Body of pancreas (tissue), 4 donors: ENCODE data around the gene PDE11A. TPM values are rescaled to one million over a fixed set of nuclear protein-coding genes. Genes with fewer than 3 reads are reported as not detected.

ENCODE experiments used
- ATAC-seq: fragments of 150-250 bp; one replicate; pipeline ENCODE4 v1.9.1; 2016
- DNase-seq, 4 donors: peaks; one replicate each; pipeline ENCODE4 v3.0.0-alpha.2; 2019
- H3K27ac ChIP-seq, 4 donors: fragments of 200-600 bp; sonication (generic); 1 replicate in 3 of 4; 2 replicates in 1 of 4; pipeline versions ENCODE4 v1.5.1 to v1.6.1; 2016 to 2019; ENCODE audit warnings: mild to moderate bottlenecking in 1 of 4, mixed read lengths in 1 of 4, moderate library complexity in 1 of 4
- H3K27me3 ChIP-seq, 2 donors: fragments of 200-600 bp; sonication (generic); one replicate each; pipeline ENCODE4 v1.6.0; 2016; ENCODE audit warnings: mild to moderate bottlenecking in 1 of 2
- H3K36me3 ChIP-seq, 2 donors: fragments of 200-600 bp; sonication (generic); replicated peaks in 1 of 2; 2 replicates each; pipeline ENCODE4 v1.5.1; 2016; ENCODE audit warnings: low read depth in 2 of 2; ENCODE audit not compliant: insufficient read depth in 1 of 2
- H3K4me1 ChIP-seq: fragments of 200-600 bp; sonication (generic); one replicate; pipeline ENCODE4 v1.6.0; 2016
- H3K4me3 ChIP-seq, 2 donors: fragments of 200-600 bp; sonication (generic); 1 replicate in 1 of 2; 2 replicates in 1 of 2; pipeline ENCODE4 v1.5.1; 2016 to 2019
- H3K9me3 ChIP-seq, 3 donors: fragments of 200-600 bp; sonication (generic); 1 replicate in 2 of 3; 2 replicates in 1 of 3; pipeline ENCODE4 v1.5.1; 2016
- POLR2A ChIP-seq, 3 donors: fragments of 450-650 bp; IDR thresholded peaks; one replicate each; pipeline ENCODE4 v1.6.1; 2016; ENCODE audit warnings: antibody characterized with exemption in 3 of 3, mild to moderate bottlenecking in 2 of 3
- WGBS, 2 donors: methylation state at CpG; one replicate each; pipeline ENCODE4 v1.1.5; 2017; 5-methylcytosine and 5-hydroxymethylcytosine counted together
- intact Hi-C: fragments of 100-400 bp; cut with DNase I; formaldehyde crosslinking; loops from one replicate; pipeline ENCODE4 v1.15.1; 2023
- total RNA-seq, 2 donors: library from RNA; depleted of rRNA; stranded (reverse); fragments of >200 nt; gene quantifications; one replicate each; pipeline ENCODE4 v1.1.0, GENCODE V29; 2016
- TF ChIP-seq, protein P1 (sequence below), 7 experiments: fragments of 450-650 bp in 4 of 7; fragments of 200-600 bp in 3 of 7; sonication (generic) in 3 of 7; IDR thresholded peaks; one replicate each; pipeline ENCODE4 v1.5.1; 2016 to 2019; ENCODE audit warnings: antibody characterized with exemption in 7 of 7

PDE11A gene
- total RNA-seq, 2 donors from 2014 or later, result 2.6 to 4.0 TPM

DNA sequence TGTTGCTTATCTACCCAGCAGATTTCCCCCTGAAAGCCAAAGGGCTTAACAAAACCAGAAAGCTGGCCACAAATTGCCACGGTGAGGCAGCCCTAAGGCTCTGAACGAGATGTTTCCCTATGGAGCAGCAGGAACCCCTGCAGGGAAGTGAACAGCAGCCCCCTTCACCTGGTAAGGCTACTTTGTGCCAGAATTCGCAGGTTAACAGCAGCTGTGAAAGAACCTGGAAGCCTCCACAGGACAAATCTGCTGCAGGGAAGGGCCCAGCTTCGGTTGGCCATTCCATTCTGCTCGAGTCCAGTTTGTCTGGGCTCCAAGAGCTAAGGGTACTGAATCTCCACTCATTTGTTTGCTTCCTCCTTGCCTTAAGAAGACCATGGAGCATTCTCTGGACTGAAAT lies 175.3 kb downstream of the PDE11A start:
- no peak overlapping the region for H3K27ac ChIP-seq
- ATAC-seq (no peak), DNase-seq (no peak)
- TF ChIP-seq POLR2A (IDR thresholded peaks at IDR 0.05), result no peak
- TF ChIP-seq, protein P1, sequence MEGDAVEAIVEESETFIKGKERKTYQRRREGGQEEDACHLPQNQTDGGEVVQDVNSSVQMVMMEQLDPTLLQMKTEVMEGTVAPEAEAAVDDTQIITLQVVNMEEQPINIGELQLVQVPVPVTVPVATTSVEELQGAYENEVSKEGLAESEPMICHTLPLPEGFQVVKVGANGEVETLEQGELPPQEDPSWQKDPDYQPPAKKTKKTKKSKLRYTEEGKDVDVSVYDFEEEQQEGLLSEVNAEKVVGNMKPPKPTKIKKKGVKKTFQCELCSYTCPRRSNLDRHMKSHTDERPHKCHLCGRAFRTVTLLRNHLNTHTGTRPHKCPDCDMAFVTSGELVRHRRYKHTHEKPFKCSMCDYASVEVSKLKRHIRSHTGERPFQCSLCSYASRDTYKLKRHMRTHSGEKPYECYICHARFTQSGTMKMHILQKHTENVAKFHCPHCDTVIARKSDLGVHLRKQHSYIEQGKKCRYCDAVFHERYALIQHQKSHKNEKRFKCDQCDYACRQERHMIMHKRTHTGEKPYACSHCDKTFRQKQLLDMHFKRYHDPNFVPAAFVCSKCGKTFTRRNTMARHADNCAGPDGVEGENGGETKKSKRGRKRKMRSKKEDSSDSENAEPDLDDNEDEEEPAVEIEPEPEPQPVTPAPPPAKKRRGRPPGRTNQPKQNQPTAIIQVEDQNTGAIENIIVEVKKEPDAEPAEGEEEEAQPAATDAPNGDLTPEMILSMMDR (IDR thresholded peaks at IDR 0.05), result no peak
- H3K36me3 ChIP-seq, result no peaks in the 10 kb centered on the region
- intact Hi-C loops, result no loop called here
- H3K4me3 ChIP-seq, result no peak overlapping the region
- H3K9me3 ChIP-seq, result no peaks in the 10 kb centered on the region
- H3K4me1 ChIP-seq, result no peaks in the 10 kb centered on the region
- WGBS, 2 donors, result 75 to 94% methylated on average over 5 of the region's 5 CpGs
- no peaks in the 10 kb centered on the region for H3K27me3 ChIP-seq

DNA sequence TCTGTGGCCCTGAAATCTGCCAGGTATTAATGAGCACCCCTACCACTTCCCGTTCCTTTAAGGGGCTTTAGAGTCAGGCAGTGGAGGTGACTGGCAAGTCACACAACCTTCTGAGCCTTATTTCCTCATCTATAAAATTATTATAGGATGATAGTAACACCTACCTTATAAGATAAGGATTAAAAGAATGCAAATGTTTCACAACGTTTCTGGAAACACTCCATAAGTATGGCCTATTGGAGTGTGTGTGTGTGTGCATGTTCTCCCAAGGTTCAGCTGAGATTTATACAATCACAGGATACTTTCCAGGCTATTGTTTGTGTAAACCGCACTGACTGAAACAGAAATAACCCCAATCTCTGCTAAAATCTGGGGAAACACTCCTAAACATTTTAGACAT lies 176.0 kb downstream of the PDE11A start:
- Histone ChIP-seq H3K9me3 (no peaks in the 10 kb centered on the region), H3K27ac (no peak overlapping the region), H3K27me3 (no peaks in the 10 kb centered on the region), H3K4me3 (no peak overlapping the region), H3K4me1 (no peaks in the 10 kb centered on the region), H3K36me3 (no peaks in the 10 kb centered on the region)
- intact Hi-C loops, result no loop called here
- DNase-seq (no peak), ATAC-seq (no peak)
- 51 to 61% methylated on average over 3 of the region's 3 CpGs for WGBS, 2 donors
- TF ChIP-seq, protein P1 (IDR thresholded peaks at IDR 0.05), result no peak
- no peak for TF ChIP-seq POLR2A (IDR thresholded peaks at IDR 0.05)

DNA sequence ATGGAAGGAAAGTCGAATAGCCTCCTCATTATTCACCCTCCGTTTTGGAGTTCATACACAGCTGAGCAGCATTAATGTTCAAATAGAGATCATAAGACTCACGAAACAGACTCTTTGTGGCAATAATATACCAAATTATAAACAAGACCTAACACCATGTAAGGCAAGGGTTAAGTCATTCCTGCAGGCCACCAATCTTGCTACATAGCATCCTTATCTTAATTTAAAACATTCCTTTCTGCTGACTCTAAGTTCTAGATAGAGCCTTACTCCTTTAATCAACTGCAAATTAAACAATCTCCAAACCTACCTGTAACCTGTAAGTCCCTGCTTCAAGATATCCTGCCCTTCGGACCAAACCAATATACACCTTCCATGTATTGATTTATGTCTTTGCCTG lies 178.0 kb downstream of the PDE11A start:
- Histone ChIP-seq H3K27ac (no peak overlapping the region), H3K27me3 (no peaks in the 10 kb centered on the region), H3K36me3 (no peaks in the 10 kb centered on the region), H3K4me1 (no peaks in the 10 kb centered on the region), H3K9me3 (no peaks in the 10 kb centered on the region), H3K4me3 (no peak overlapping the region)
- ATAC-seq (no peak), DNase-seq (no peak)
- intact Hi-C loops, result no loop called here
- TF ChIP-seq, protein P1 (IDR thresholded peaks at IDR 0.05), result no peak
- 69% methylated on average over 4 of the region's 4 CpGs for WGBS, 2 donors

GRCh38 chr2:177893880-177894279 lies 178.7 kb downstream of the PDE11A start:
- H3K27me3 ChIP-seq, result no peaks in the 10 kb centered on the region
- no peaks in the 10 kb centered on the region for H3K36me3 ChIP-seq
- no peaks in the 10 kb centered on the region for H3K9me3 ChIP-seq
- DNase-seq (no peak), ATAC-seq (no peak)
- no peaks in the 10 kb centered on the region for H3K4me1 ChIP-seq
- no peak for TF ChIP-seq POLR2A (IDR thresholded peaks at IDR 0.05)
- TF ChIP-seq, protein P1 (IDR thresholded peaks at IDR 0.05), result no peak
- H3K27ac ChIP-seq, result no peak overlapping the region
- intact Hi-C loops, result no loop called here
- H3K4me3 ChIP-seq, result no peak overlapping the region

- TF ChIP-seq, protein P1 (IDR thresholded peaks at IDR 0.05), result no peak
- TF ChIP-seq POLR2A (IDR thresholded peaks at IDR 0.05), result no peak
- DNase-seq (no peak), ATAC-seq (no peak)
- intact Hi-C loops, result no loop called here
- no peak overlapping the region for H3K4me3 ChIP-seq
- WGBS, 2 donors, result 90 to 95% methylated on average over 1 of the region's 1 CpG
- H3K9me3 ChIP-seq, result no peaks in the 10 kb centered on the region
- H3K4me1 ChIP-seq, result no peaks in the 10 kb centered on the region
- H3K27me3 ChIP-seq, result no peaks in the 10 kb centered on the region
- H3K36me3 ChIP-seq, result no peaks in the 10 kb centered on the region
- H3K27ac ChIP-seq, result no peak overlapping the region
Measured at GRCh38 chr2:177891533-177891932, 181.0 kb downstream of the PDE11A start.
